Testis (tissue), 2 donors: ENCODE data around the gene SMIM30.

ENCODE experiments used
- CTCF ChIP-seq, 3 experiments: fragments of 450-650 bp in 2 of 3; fragments of 200-600 bp in 1 of 3; sonication (generic) in 1 of 3; IDR thresholded peaks; one replicate each; pipeline ENCODE4 v1.5.1; 2016 to 2019; ENCODE audit warnings: antibody characterized with exemption in 3 of 3, mild to moderate bottlenecking in 2 of 3, moderate library complexity in 1 of 3
- POLR2A ChIP-seq: fragments of 450-650 bp; IDR thresholded peaks from one replicate; pipeline ENCODE4 v1.6.1; 2017; ENCODE audit warnings: antibody characterized with exemption, mild to moderate bottlenecking, moderate library complexity

GRCh38 chr7:113099284-113099919 lies 19.0 kb downstream of the SMIM30 start:
- TF ChIP-seq CTCF (IDR thresholded peaks at IDR 0.05) (no peak), POLR2A (no peak)
